HEK293 (cell line): ENCODE results near the gene RP2.

Experiments
- CTCF ChIA-PET: fragments of 350-600 bp; formaldehyde crosslinking; extraction: SDS; loops from one replicate; lab custom pipeline; 2021; ENCODE audit warnings: antibody characterized with exemption; lab: Yijun Ruan, JAX
- POLR2A ChIA-PET: fragments of 300-600 bp; formaldehyde crosslinking; extraction: SDS; loops from one replicate; lab custom pipeline; 2020; ENCODE audit warnings: antibody characterized with exemption, inconsistent platforms; lab: Yijun Ruan, JAX
- H3K27ac ChIP-seq: fragments of 200-500 bp; sonication (Bioruptor generic); 2 replicates; pipeline ENCODE4 v1.5.1; 2014; ENCODE audit warnings: low read depth, low read length, control low read depth, inconsistent platforms; ENCODE audit errors: extremely low read depth
- H3K36me3 ChIP-seq, 2 experiments: fragments of 200-500 bp in 1 of 2; sonication (Bioruptor generic) in 1 of 2; 1 replicate in 1 of 2; 2 replicates in 1 of 2; pipeline ENCODE4 v1.5.1; 2014 to 2017; ENCODE audit warnings: inconsistent platforms in 2 of 2, low read length in 2 of 2; ENCODE audit not compliant: control insufficient read depth in 2 of 2, insufficient read depth in 1 of 2
- H3K4me1 ChIP-seq: fragments of 200-500 bp; sonication (Bioruptor generic); 2 replicates; pipeline ENCODE4 v1.5.1; 2014; ENCODE audit warnings: mild to moderate bottlenecking, low read length, inconsistent platforms; ENCODE audit not compliant: control insufficient read depth, insufficient read depth
- H3K4me3 ChIP-seq: 2 replicates; pipeline ENCODE4 v1.5.1; 2011; ENCODE audit warnings: low read depth, mild to moderate bottlenecking, control low read depth, low read length, moderate library complexity
- H3K9me3 ChIP-seq: fragments of 200-500 bp; sonication (Bioruptor generic); 2 replicates; pipeline ENCODE4 v1.5.1; 2014; ENCODE audit warnings: low read depth, low read length, inconsistent platforms; ENCODE audit not compliant: control insufficient read depth, insufficient read depth
- CTCF ChIP-seq: fragments of 450-650 bp; formaldehyde crosslinking; IDR thresholded peaks from 2 replicates; pipeline ENCODE4 v1.5.1; 2016; ENCODE audit warnings: missing biosample characterization, missing genetic modification characterization
- KLF7 ChIP-seq: fragments of 450-650 bp; formaldehyde crosslinking; IDR thresholded peaks from 2 replicates; pipeline ENCODE4 v1.5.1; 2016; ENCODE audit warnings: missing biosample characterization, missing genetic modification characterization, borderline replicate concordance
- KLF8 ChIP-seq: fragments of 450-650 bp; formaldehyde crosslinking; IDR thresholded peaks from 2 replicates; pipeline ENCODE4 v1.5.1; 2016; ENCODE audit warnings: missing biosample characterization, missing genetic modification characterization
- MEIS1 ChIP-seq: sonication (generic); formaldehyde crosslinking; IDR thresholded peaks from 2 replicates; pipeline ENCODE4 v1.8.1; 2022; ENCODE audit warnings: missing genetic modification reagents, mild to moderate bottlenecking, borderline replicate concordance
- RBAK ChIP-seq: fragments of 450-650 bp; formaldehyde crosslinking; IDR thresholded peaks from 2 replicates; pipeline ENCODE4 v1.5.1; 2016; ENCODE audit warnings: missing biosample characterization, missing genetic modification characterization
- SCRT2 ChIP-seq: fragments of 450-650 bp; formaldehyde crosslinking; IDR thresholded peaks from 2 replicates; pipeline ENCODE4 v1.5.1; 2016; ENCODE audit warnings: missing biosample characterization, missing genetic modification characterization
- ZBTB10 ChIP-seq: fragments of 450-650 bp; formaldehyde crosslinking; IDR thresholded peaks from 2 replicates; pipeline ENCODE4 v1.5.1; 2016; ENCODE audit warnings: missing biosample characterization, missing genetic modification characterization
- ZFHX2 ChIP-seq: fragments of 450-650 bp; formaldehyde crosslinking; conservative IDR thresholded peaks from 2 replicates; pipeline ENCODE4 v1.5.1; 2016; ENCODE audit warnings: missing biosample characterization, missing genetic modification characterization
- ZFP69B ChIP-seq: fragments of 450-650 bp; formaldehyde crosslinking; IDR thresholded peaks from 2 replicates; pipeline ENCODE4 v1.5.1; 2016; ENCODE audit warnings: missing biosample characterization, missing genetic modification characterization
- ZIC2 ChIP-seq: fragments of 450-650 bp; formaldehyde crosslinking; IDR thresholded peaks from 2 replicates; pipeline ENCODE4 v1.5.1; 2016; ENCODE audit warnings: missing biosample characterization, missing genetic modification characterization
- ZNF10 ChIP-seq: fragments of 450-650 bp; formaldehyde crosslinking; IDR thresholded peaks from 2 replicates; pipeline ENCODE4 v1.5.1; 2017; ENCODE audit warnings: missing biosample characterization, missing genetic modification characterization
- ZNF112 ChIP-seq: fragments of 450-650 bp; formaldehyde crosslinking; IDR thresholded peaks from 2 replicates; pipeline ENCODE4 v1.5.0; 2017; ENCODE audit warnings: missing biosample characterization, missing genetic modification characterization
- ZNF157 ChIP-seq: fragments of 450-650 bp; formaldehyde crosslinking; IDR thresholded peaks from 2 replicates; pipeline ENCODE4 v1.5.1; 2016; ENCODE audit warnings: missing biosample characterization, missing genetic modification characterization
- ZNF175 ChIP-seq: fragments of 450-650 bp; formaldehyde crosslinking; IDR thresholded peaks from 2 replicates; pipeline ENCODE4 v1.5.1; 2016; ENCODE audit warnings: missing biosample characterization, missing genetic modification characterization
- ZNF19 ChIP-seq: fragments of 450-650 bp; formaldehyde crosslinking; IDR thresholded peaks from 2 replicates; pipeline ENCODE4; 2016; ENCODE audit warnings: missing biosample characterization, missing genetic modification characterization, low read depth
- ZNF214 ChIP-seq: fragments of 450-650 bp; formaldehyde crosslinking; IDR thresholded peaks from 2 replicates; pipeline ENCODE4 v1.5.1; 2017; ENCODE audit warnings: missing biosample characterization, mild to moderate bottlenecking, missing genetic modification characterization, borderline replicate concordance
- ZNF23 ChIP-seq: fragments of 450-650 bp; formaldehyde crosslinking; IDR thresholded peaks from 2 replicates; pipeline ENCODE4 v1.5.1; 2016; ENCODE audit warnings: missing biosample characterization, missing genetic modification characterization, borderline replicate concordance
- ZNF266 ChIP-seq: fragments of 450-650 bp; formaldehyde crosslinking; IDR thresholded peaks from 2 replicates; pipeline ENCODE4 v1.5.1; 2016; ENCODE audit warnings: missing biosample characterization, missing genetic modification characterization, low read depth
- ZNF274 ChIP-seq, 2 experiments: fragments of 200-500 bp in 1 of 2; fragments of 450-650 bp in 1 of 2; sonication (Bioruptor generic) in 1 of 2; formaldehyde crosslinking in 1 of 2; IDR thresholded peaks; 2 replicates each; pipeline versions ENCODE4 v1.5.1 to v1.6.1; 2014 to 2016; ENCODE audit warnings: borderline replicate concordance in 1 of 2, inconsistent platforms in 1 of 2, low read length in 1 of 2, missing biosample characterization in 1 of 2, missing genetic modification characterization in 1 of 2
- ZNF423 ChIP-seq: fragments of 450-650 bp; formaldehyde crosslinking; IDR thresholded peaks from 2 replicates; pipeline ENCODE4 v1.5.1; 2016; ENCODE audit warnings: missing biosample characterization, missing genetic modification characterization
- ZNF48 ChIP-seq: fragments of 450-650 bp; formaldehyde crosslinking; IDR thresholded peaks from 2 replicates; pipeline ENCODE4 v1.5.1; 2016; ENCODE audit warnings: missing biosample characterization, missing genetic modification characterization
- ZNF529 ChIP-seq: fragments of 450-650 bp; formaldehyde crosslinking; IDR thresholded peaks from 2 replicates; pipeline ENCODE4 v1.5.1; 2017; ENCODE audit warnings: missing genetic modification characterization, missing biosample characterization; ENCODE audit not compliant: insufficient replicate concordance
- ZNF530 ChIP-seq: fragments of 450-650 bp; formaldehyde crosslinking; IDR thresholded peaks from 2 replicates; pipeline ENCODE4 v1.5.1; 2016; ENCODE audit warnings: low read depth, missing biosample characterization, missing genetic modification characterization
- ZNF544 ChIP-seq: fragments of 450-650 bp; formaldehyde crosslinking; IDR thresholded peaks from 2 replicates; pipeline ENCODE4 v1.5.0; 2017; ENCODE audit warnings: missing biosample characterization, missing genetic modification characterization
- ZNF585B ChIP-seq: fragments of 450-650 bp; formaldehyde crosslinking; IDR thresholded peaks from 2 replicates; pipeline ENCODE4 v1.5.1; 2016; ENCODE audit warnings: missing biosample characterization, missing genetic modification characterization
- ZNF621 ChIP-seq: fragments of 450-650 bp; formaldehyde crosslinking; IDR thresholded peaks from 2 replicates; pipeline ENCODE4 v1.5.1; 2017; ENCODE audit warnings: missing biosample characterization, missing genetic modification characterization
- ZNF639 ChIP-seq: fragments of 450-650 bp; formaldehyde crosslinking; IDR thresholded peaks from 2 replicates; pipeline ENCODE4 v1.5.1; 2016; ENCODE audit warnings: missing biosample characterization, missing genetic modification characterization
- ZNF830 ChIP-seq: fragments of 450-650 bp; IDR thresholded peaks from 2 replicates; pipeline ENCODE4 v1.5.0; 2018; ENCODE audit warnings: missing biosample characterization, missing genetic modification characterization, low read depth, mild to moderate bottlenecking, moderate library complexity

RP2 gene

GRCh38 chrX:46904626-46905025 is 67.8 kb downstream of the RP2 start:
- Histone ChIP-seq H3K27ac (no peak overlapping the region), H3K36me3 (no peaks in the 10 kb centered on the region)
- POLR2A ChIA-PET: no interaction called here
- no peak for TF ChIP-seq ZNF621 (tag by site-specific recombination)
- TF ChIP-seq RBAK (tag by site-specific recombination): no peak
- TF ChIP-seq ZNF175 (tag by site-specific recombination): no peak
- TF ChIP-seq ZNF214 (tag by site-specific recombination): no peak
- no peak for TF ChIP-seq ZFP69B (tag by site-specific recombination)
- no peak for TF ChIP-seq ZNF19
- no peak for TF ChIP-seq ZNF830 (tag by site-specific recombination)
- no peak for TF ChIP-seq ZBTB10 (tag by site-specific recombination)
- TF ChIP-seq CTCF: no peak
- no peak for TF ChIP-seq KLF8 (tag by site-specific recombination)
- no peak for TF ChIP-seq ZNF544 (tag by site-specific recombination)
- TF ChIP-seq ZNF274 (IDR thresholded peaks at IDR 0.05; ENCODE audit: low read length): no peak
- TF ChIP-seq ZNF274 (tag by site-specific recombination; IDR thresholded peaks at IDR 0.05; ENCODE audit: borderline replicate concordance): no peak
- TF ChIP-seq ZNF48: no peak
- TF ChIP-seq MEIS1: no peak
- TF ChIP-seq ZNF112 (tag by site-specific recombination): no peak
- TF ChIP-seq, all 188 proteins: peak for 0
- peaks cover 2% of the 10 kb centered on the region; the same call in 1 of the 2 replicates for H3K4me1 ChIP-seq
- CTCF ChIA-PET: interaction anchor here (0.5 to 2.7 kb wide), 21 partner anchors 10 to 267 kb away, joined by 3 to 24 read pairs (median 4); no protein-coding TSS in a partner anchor
- H3K4me3 ChIP-seq: no peak overlapping the region
- H3K9me3 ChIP-seq: no peaks in the 10 kb centered on the region

GRCh38 chrX:46910415-46910814 is 73.6 kb downstream of the RP2 start:
- Histone ChIP-seq H3K4me3 (no peak overlapping the region), H3K4me1 (no peaks in the 10 kb centered on the region), H3K9me3 (no peaks in the 10 kb centered on the region), H3K36me3 (no peaks in the 10 kb centered on the region), H3K27ac (no peak overlapping the region)
- ChIA-PET POLR2A (no interaction called here), CTCF (interaction anchor here (0.8 kb wide), 2 partner anchors 13 to 117 kb away, joined by 3 read pairs; no protein-coding TSS in a partner anchor)
- TF ChIP-seq ZNF529 (tag by site-specific recombination) (peak; percentile 92), MEIS1 (no peak)

GRCh38 chrX:46912098-46912602 is 75.3 kb downstream of the RP2 start, which contains the start of gene JADE3:
JADE3 (plus strand) TSS chrX:46912421; CDS start chrX:46984895, 72,474 bp downstream.
- H3K36me3 ChIP-seq: no peaks in the 10 kb centered on the region
- ChIA-PET CTCF (interaction anchor here (0.5 to 1.5 kb wide), 7 partner anchors 12 to 119 kb away, joined by 3 to 5 read pairs (median 4); no protein-coding TSS in a partner anchor), POLR2A (interaction anchor here (0.6 to 1.7 kb wide), 8 partner anchors 11 to 91 kb away, joined by 3 to 5 read pairs (median 4); partner anchors contain the start of gene RP2)
- H3K4me3 ChIP-seq: peak within 1 kb of the TSS; percentile 80
- no peaks in the 10 kb centered on the region for H3K4me1 ChIP-seq
- H3K27ac ChIP-seq: peak within 1 kb of the TSS; percentile 76; the same call in 1 of the 2 replicates
- H3K9me3 ChIP-seq: no peaks in the 10 kb centered on the region
- TF ChIP-seq ZNF23 (tag by site-specific recombination) (no peak), KLF7 (tag by site-specific recombination) (no peak), ZNF530 (tag by site-specific recombination) (no peak), SCRT2 (tag by site-specific recombination) (no peak), ZNF266 (tag by site-specific recombination) (no peak), ZNF10 (no peak), ZIC2 (peak; percentile 39), ZNF423 (tag by site-specific recombination) (peak; percentile 63), ZNF585B (no peak), ZNF639 (tag by site-specific recombination) (no peak), ZNF157 (tag by site-specific recombination) (no peak), ZFHX2 (tag by site-specific recombination) (peak; percentile 91)
